ENCODE data around the gene IL23R.

The IL23R gene

GRCh38 chr1:67264899-67265298 is 98.6 kb downstream of the IL23R start:
- H3K4me3 ChIP-seq (ENCODE audit: low read depth, low read length): no peak overlapping the region

DNA sequence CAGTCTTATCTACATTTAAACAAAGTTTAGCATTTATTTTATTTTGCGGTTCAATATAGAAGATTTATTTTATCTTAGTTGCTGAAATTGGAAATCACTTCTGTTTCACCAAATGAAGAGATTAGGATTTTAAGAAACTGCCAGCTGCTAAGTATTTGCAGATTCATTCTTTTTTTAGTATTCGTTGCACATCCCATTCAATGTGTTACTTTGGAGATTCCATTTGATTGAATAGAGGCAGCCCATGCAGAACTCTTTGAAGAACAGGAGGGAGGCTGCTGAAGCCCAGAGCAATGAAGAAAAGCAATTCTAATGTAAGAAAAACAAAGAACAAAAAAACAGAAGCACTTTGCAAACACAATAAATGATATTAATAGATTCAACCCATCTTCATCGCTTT is 102.8 kb downstream of the IL23R start:
- TF ChIP-seq, protein P1, sequence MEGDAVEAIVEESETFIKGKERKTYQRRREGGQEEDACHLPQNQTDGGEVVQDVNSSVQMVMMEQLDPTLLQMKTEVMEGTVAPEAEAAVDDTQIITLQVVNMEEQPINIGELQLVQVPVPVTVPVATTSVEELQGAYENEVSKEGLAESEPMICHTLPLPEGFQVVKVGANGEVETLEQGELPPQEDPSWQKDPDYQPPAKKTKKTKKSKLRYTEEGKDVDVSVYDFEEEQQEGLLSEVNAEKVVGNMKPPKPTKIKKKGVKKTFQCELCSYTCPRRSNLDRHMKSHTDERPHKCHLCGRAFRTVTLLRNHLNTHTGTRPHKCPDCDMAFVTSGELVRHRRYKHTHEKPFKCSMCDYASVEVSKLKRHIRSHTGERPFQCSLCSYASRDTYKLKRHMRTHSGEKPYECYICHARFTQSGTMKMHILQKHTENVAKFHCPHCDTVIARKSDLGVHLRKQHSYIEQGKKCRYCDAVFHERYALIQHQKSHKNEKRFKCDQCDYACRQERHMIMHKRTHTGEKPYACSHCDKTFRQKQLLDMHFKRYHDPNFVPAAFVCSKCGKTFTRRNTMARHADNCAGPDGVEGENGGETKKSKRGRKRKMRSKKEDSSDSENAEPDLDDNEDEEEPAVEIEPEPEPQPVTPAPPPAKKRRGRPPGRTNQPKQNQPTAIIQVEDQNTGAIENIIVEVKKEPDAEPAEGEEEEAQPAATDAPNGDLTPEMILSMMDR (IDR thresholded peaks at IDR 0.05; ENCODE audit: insufficient read depth, low read depth, low read length, missing control alignments): no peak
- no peak overlapping the region for H3K4me3 ChIP-seq (ENCODE audit: low read depth, low read length)
- DNase-seq (ENCODE audit: low read depth): no peak

More at GRCh38 chr1:67264899-67265298, 98.6 kb downstream of the IL23R start:
- TF ChIP-seq, protein P1 (IDR thresholded peaks at IDR 0.05; ENCODE audit: insufficient read depth, low read depth, low read length, missing control alignments): no peak
- peak; percentile 22 for DNase-seq (ENCODE audit: low read depth)

DNA sequence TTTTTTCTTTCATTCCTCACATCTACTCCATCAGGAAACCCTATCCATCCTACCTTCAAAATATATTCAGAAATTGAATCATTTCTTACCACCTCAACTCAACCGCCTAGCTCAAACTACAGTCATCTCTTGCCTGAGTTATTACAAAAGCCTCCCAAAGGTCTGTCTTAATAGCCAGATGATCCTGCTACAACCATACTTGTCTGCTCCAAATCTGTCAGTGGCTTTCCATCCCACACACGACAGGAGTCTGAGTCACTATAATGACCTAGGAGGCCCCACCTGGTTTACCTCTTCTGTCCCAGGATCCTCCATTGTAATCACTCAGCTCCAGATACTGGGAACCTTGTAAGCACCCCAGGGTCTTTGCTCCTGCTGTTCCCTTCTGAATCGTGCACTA is 104.3 kb downstream of the IL23R start:
- DNase-seq (ENCODE audit: low read depth): no peak
- TF ChIP-seq, protein P1 (IDR thresholded peaks at IDR 0.05; ENCODE audit: insufficient read depth, low read depth, low read length, missing control alignments): no peak
- no peak overlapping the region for H3K4me3 ChIP-seq (ENCODE audit: low read depth, low read length)

DNA sequence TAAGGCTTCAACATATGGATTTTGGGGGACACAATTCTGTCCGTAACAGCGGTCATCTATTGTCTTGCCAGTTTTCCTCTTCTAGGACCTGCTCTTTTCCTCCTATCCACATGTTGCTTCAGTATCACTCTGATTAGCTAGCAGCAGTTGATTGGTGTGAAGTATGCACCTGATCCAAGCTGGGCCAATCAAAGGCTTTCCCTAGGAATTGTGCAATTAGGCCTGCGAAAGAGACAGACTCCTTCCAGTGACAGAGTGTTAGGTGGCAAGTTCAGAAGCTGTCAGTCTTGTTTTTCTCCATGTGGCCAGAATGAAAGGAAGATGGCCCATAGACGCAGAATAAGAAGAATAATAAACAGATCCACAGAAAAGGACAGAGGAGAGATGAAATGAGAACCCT is 107.3 kb downstream of the IL23R start:
- TF ChIP-seq, protein P1 (IDR thresholded peaks at IDR 0.05; ENCODE audit: insufficient read depth, low read depth, low read length, missing control alignments): no peak
- H3K4me3 ChIP-seq (ENCODE audit: low read depth, low read length): no peak overlapping the region
- no peak for DNase-seq (ENCODE audit: low read depth)

DNA sequence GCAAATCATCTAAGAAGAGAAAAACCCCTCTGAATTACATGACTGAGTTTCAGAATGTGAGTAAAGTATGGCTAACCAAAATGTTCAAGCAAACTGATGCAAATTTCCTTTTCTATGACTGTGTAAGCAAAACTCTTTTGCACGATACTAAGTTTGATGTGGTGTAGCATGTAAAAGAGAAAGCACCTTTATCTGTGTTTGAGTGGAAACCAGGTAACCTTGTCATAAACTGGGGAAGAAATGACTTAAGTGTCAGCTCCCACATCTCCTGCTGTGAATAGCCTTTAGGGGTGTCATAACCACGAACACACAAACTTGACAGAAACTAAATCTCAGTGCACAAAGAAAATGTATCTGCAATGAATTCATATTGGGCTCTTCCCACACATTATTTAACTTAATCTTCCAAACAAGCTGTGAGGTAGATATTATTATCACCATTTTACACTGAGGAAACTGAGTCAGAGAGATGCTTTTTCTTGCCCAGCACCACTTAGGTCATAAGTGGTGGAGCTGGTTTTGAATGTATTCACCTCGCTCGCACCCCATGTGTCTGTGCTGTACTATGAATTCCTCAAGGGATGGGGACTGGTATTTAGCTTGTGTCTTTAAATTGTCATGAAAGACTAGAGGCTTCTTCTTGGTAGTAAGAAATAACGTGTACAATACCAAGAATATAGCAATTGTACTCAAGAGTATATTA is 108.5 kb downstream of the IL23R start:
- peak; percentile 72 for DNase-seq (ENCODE audit: low read depth)
- H3K4me3 ChIP-seq (ENCODE audit: low read depth, low read length): no peak overlapping the region
- TF ChIP-seq, protein P1 (IDR thresholded peaks at IDR 0.05; ENCODE audit: insufficient read depth, low read depth, low read length, missing control alignments): no peak

- no peak overlapping the region for H3K4me3 ChIP-seq (ENCODE audit: low read depth, low read length)
- DNase-seq (ENCODE audit: low read depth): no peak
- TF ChIP-seq, protein P1 (IDR thresholded peaks at IDR 0.05; ENCODE audit: insufficient read depth, low read depth, low read length, missing control alignments): no peak
Observed at GRCh38 chr1:67280696-67281095, 114.4 kb downstream of the IL23R start.

DNA sequence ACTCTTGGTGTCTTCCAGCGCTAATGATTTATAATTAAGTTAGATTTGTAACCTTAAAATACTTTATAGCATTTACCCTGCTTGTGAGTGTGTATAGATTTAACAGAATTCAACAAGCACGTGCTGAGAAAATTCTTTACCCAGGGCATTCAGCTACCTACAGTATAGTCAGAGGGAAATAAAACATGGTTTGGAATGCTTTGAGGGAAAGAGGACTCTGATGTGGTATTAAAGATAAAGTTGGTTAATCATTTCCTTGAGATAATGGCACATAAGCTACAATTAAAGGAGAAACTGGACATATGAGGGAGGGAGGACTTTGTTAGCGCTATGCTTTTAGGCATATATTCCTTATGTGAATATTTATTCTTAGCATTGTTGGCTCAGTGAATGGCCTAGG is 115.0 kb downstream of the IL23R start:
- H3K4me3 ChIP-seq (ENCODE audit: low read depth, low read length): no peak overlapping the region
- TF ChIP-seq, protein P1 (IDR thresholded peaks at IDR 0.05; ENCODE audit: insufficient read depth, low read depth, low read length, missing control alignments): no peak
- DNase-seq (ENCODE audit: low read depth): no peak

Measured in GM12865 (cell line).